Kidney (tissue), 14 donors: ENCODE results near the gene IKZF2. TPM values are rescaled to one million over a fixed set of nuclear protein-coding genes. Genes with fewer than 3 reads are reported as not detected.

Experiments
- DNase-seq, 5 donors: peaks; one replicate each; pipeline ENCODE4 v3.0.0-alpha.2; 2013 to 2020
- FAIRE-seq: peaks from 2 replicates; lab custom pipeline; 2012; peaks lifted over from hg19 to GRCh38; lab: Jason Lieb, UNC
- H3K27ac ChIP-seq, 2 donors: one replicate each; pipeline ENCODE4 v1.7.0; 2013; ENCODE audit warnings: low read depth in 2 of 2, low read length in 2 of 2, inconsistent platforms in 1 of 2
- H3K27me3 ChIP-seq: one replicate; pipeline ENCODE4 v1.7.1; 2013; ENCODE audit warnings: low read length, inconsistent platforms; ENCODE audit not compliant: control insufficient read depth, insufficient read depth
- H3K36me3 ChIP-seq, 3 donors: one replicate each; pipeline versions ENCODE4 v1.7.0 to v1.7.1; 2013; ENCODE audit warnings: low read length in 3 of 3, control low read depth in 1 of 3, inconsistent platforms in 1 of 3; ENCODE audit not compliant: insufficient read depth in 3 of 3, control insufficient read depth in 2 of 3
- H3K4me1 ChIP-seq, 3 donors: one replicate each; pipeline versions ENCODE4 v1.7.0 to v1.7.1; 2013; ENCODE audit warnings: low read length in 3 of 3, inconsistent platforms in 1 of 3, low read depth in 1 of 3; ENCODE audit not compliant: control insufficient read depth in 2 of 3, insufficient read depth in 2 of 3
- H3K4me3 ChIP-seq, 3 donors: one replicate each; pipeline versions ENCODE4 v1.7.0 to v1.8.1; 2013; ENCODE audit warnings: low read length in 3 of 3, control low read depth in 1 of 3, inconsistent platforms in 1 of 3
- H3K9ac ChIP-seq, 3 donors: one replicate each; pipeline versions ENCODE4 v1.7.0 to v1.7.1; 2013; ENCODE audit warnings: low read length in 3 of 3, control low read depth in 1 of 3, inconsistent platforms in 1 of 3
- H3K9me3 ChIP-seq, 3 donors: one replicate each; pipeline versions ENCODE4 v1.7.0 to v1.7.1; 2013; ENCODE audit warnings: low read length in 3 of 3, control low read depth in 1 of 3, inconsistent platforms in 1 of 3; ENCODE audit not compliant: control insufficient read depth in 2 of 3, insufficient read depth in 1 of 3
- CTCF ChIP-seq: IDR thresholded peaks from 3 replicates; pipeline ENCODE4 v1.5.1; 2012; ENCODE audit warnings: mild to moderate bottlenecking, moderate library complexity, borderline replicate concordance; ENCODE audit not compliant: insufficient read depth; ENCODE audit errors: extremely low read depth
- intact Hi-C: fragments of 100-400 bp; cut with DNase I; formaldehyde crosslinking; loops from one replicate; pipeline ENCODE4 v1.11.1; 2022
- polyA plus RNA-seq: library from polyadenylated mRNA; stranded (reverse); fragments of 350-450 nt; fragmentation: Illumina TruSeq; extraction: RNeasy Lipid Tissue Mini Kit (QIAGEN cat#74804); gene quantifications from one replicate; pipeline ENCODE4 v1.2.3, GENCODE V29; 2014; ENCODE audit warnings: low read depth, low replicate concordance; ENCODE audit not compliant: insufficient read depth
- total RNA-seq: library from RNA; stranded (reverse); fragmentation: NEBNext Ultra II Directional; extraction: Animal tissue kit (Norgen Biotek cat#: 25700); gene quantifications from one replicate; pipeline ENCODE4 v1.2.1, GENCODE V29; 2021
- donor health status: control.
- donor health status: control.
- donor health status: control.
- donor health status: control.
- donor health status: control.
- donor health status: DM: yes; HTN: yes; CAD: no.
- donor health status: Normal renal cell carcinoma (clear cell type).

IKZF2 gene
- total and polyA plus RNA-seq, 2 donors from 2014 or later: 0.75 to 12.4 TPM

GRCh38 chr2:213087040-213087439 lies 64.4 kb downstream of the IKZF2 start:
- FAIRE-seq: no peak
- intact Hi-C loops: no loop called here
- no peak for DNase-seq
- Histone ChIP-seq H3K27me3 (no peaks in the 10 kb centered on the region), H3K27ac (no peak overlapping the region), H3K4me3 (no peak overlapping the region), H3K9me3 (no peaks in the 10 kb centered on the region), H3K36me3 (no peaks in the 10 kb centered on the region), H3K4me1 (peaks cover 0 to 4% (median 4%) of the 10 kb centered on the region in 3 donors), H3K9ac (no peak overlapping the region)
- no peak for TF ChIP-seq CTCF

- intact Hi-C loops: no loop called here
- Histone ChIP-seq H3K36me3 (no peaks in the 10 kb centered on the region), H3K27me3 (no peaks in the 10 kb centered on the region), H3K9me3 (no peaks in the 10 kb centered on the region), H3K9ac (no peak overlapping the region), H3K4me3 (no peak overlapping the region), H3K27ac (no peak overlapping the region), H3K4me1 (peaks cover 0 to 4% (median 4%) of the 10 kb centered on the region in 3 donors)
- DNase-seq: peak in 1 of 5 donors; percentile 2
- FAIRE-seq: no peak
- TF ChIP-seq CTCF: no peak
Observed at GRCh38 chr2:213086571-213086970, 64.8 kb downstream of the IKZF2 start.

DNA sequence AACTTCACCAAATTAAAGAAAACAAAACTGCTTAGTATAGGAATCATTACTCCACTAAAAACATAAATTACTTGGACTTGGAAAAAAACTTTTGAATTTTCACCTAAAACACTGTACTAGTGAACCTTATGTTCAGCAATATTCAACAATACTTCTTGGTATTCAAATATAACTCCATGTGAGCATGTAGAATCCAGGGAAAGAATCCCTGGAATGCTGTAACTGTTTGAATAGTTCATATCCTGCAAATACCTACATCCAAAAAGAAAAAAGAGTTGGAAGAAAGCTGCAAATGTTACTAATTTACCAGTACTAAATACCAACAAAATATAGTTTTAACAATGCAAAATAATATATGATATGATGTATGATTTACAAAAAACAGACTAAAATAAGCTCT lies 65.4 kb downstream of the IKZF2 start:
- FAIRE-seq: no peak
- no peak overlapping the region for H3K9ac ChIP-seq

More for the DNA sequence above, 65.4 kb downstream of the IKZF2 start:
- Histone ChIP-seq H3K4me3 (no peak overlapping the region), H3K27ac (no peak overlapping the region), H3K9me3 (no peaks in the 10 kb centered on the region), H3K36me3 (no peaks in the 10 kb centered on the region), H3K4me1 (peaks cover 0 to 4% (median 4%) of the 10 kb centered on the region in 3 donors), H3K27me3 (no peaks in the 10 kb centered on the region)
- no peak for TF ChIP-seq CTCF
- intact Hi-C loops: no loop called here
- DNase-seq: no peak
